Calu3 (cell line): Measurements from ENCODE around the gene GEMIN2. TPM values are rescaled to one million over a fixed set of nuclear protein-coding genes. Genes with fewer than 3 reads are reported as not detected.
A peak's percentile ranks its signal among the peaks of the same experiment; 100 is the strongest.

Source experiments
- BruUV-seq: library from RNA; stranded (reverse); fragments of 400-500 nt; replicated peaks from 2 replicates; lab custom pipeline; 2021; lab: Mats Ljungman, UMichigan
- CTCF ChIA-PET: fragments of 300-600 bp; sonication (Branson Sonifier 250); formaldehyde crosslinking; loops from one replicate; lab custom pipeline; 2022; ENCODE audit warnings: antibody characterized with exemption; lab: Charles Lee
- DNase-seq: peaks from one replicate; pipeline ENCODE4 v3.0.0; 2022
- H3K27ac Mint-ChIP-seq: one replicate; pipeline ENCODE4 v1.8.0; 2022; ENCODE audit warnings: mixed read lengths; ENCODE audit not compliant: unreplicated experiment
- H3K27me3 Mint-ChIP-seq: one replicate; pipeline ENCODE4 v1.8.0; 2022; ENCODE audit warnings: mixed read lengths; ENCODE audit not compliant: unreplicated experiment
- H3K36me3 Mint-ChIP-seq: one replicate; pipeline ENCODE4 v1.8.0; 2022; ENCODE audit warnings: mild to moderate bottlenecking, moderate library complexity, mixed read lengths; ENCODE audit not compliant: insufficient read depth, unreplicated experiment
- H3K4me1 Mint-ChIP-seq: one replicate; pipeline ENCODE4 v1.8.0; 2022; ENCODE audit warnings: mild to moderate bottlenecking, low read depth, mixed read lengths; ENCODE audit not compliant: unreplicated experiment
- H3K4me3 Mint-ChIP-seq: one replicate; pipeline ENCODE4 v1.8.0; 2022; ENCODE audit warnings: mild to moderate bottlenecking, low read depth, moderate library complexity, mixed read lengths; ENCODE audit not compliant: unreplicated experiment
- H3K9me3 Mint-ChIP-seq: one replicate; pipeline ENCODE4 v1.8.0; 2022; ENCODE audit warnings: low read depth, mixed read lengths; ENCODE audit not compliant: unreplicated experiment
- intact Hi-C: fragments of 100-400 bp; cut with micrococcal nuclease; formaldehyde crosslinking; loops from one replicate; pipeline ENCODE4 v1.10.0; 2022; ENCODE audit not compliant: unreplicated experiment
- total RNA-seq: library from RNA; stranded (reverse); gene quantifications from 2 replicates; pipeline ENCODE4 v1.2.3, GENCODE V29; 2022
- TF ChIP-seq, protein P1 (sequence below): fragments of 200-600 bp; IDR thresholded peaks from one replicate; pipeline ENCODE4 v1.8.0; 2022; ENCODE audit warnings: antibody characterized with exemption; ENCODE audit not compliant: unreplicated experiment

GEMIN2 gene
- total RNA-seq, 1 experiment from 2014 or later, result 20.1 TPM

- H3K4me1 Mint-ChIP-seq, result peaks cover 18% of the 10 kb centered on the region
- BruUV-seq, result no TSS peak
- intact Hi-C loops, result loop anchor here (2.0 to 5.0 kb wide), 3 partner anchors 92 to 257 kb away; partner anchors contain the start of gene FBXO33
- peaks cover 72% of the 10 kb centered on the region for H3K36me3 Mint-ChIP-seq
- CTCF ChIA-PET, result no interaction called here
- peak within 1 kb of the TSS; percentile 95 for H3K4me3 Mint-ChIP-seq
- no peaks in the 10 kb centered on the region for H3K9me3 Mint-ChIP-seq
- peak; percentile 95 for DNase-seq
- no peaks in the 10 kb centered on the region for H3K27me3 Mint-ChIP-seq
- TF ChIP-seq, protein P1, sequence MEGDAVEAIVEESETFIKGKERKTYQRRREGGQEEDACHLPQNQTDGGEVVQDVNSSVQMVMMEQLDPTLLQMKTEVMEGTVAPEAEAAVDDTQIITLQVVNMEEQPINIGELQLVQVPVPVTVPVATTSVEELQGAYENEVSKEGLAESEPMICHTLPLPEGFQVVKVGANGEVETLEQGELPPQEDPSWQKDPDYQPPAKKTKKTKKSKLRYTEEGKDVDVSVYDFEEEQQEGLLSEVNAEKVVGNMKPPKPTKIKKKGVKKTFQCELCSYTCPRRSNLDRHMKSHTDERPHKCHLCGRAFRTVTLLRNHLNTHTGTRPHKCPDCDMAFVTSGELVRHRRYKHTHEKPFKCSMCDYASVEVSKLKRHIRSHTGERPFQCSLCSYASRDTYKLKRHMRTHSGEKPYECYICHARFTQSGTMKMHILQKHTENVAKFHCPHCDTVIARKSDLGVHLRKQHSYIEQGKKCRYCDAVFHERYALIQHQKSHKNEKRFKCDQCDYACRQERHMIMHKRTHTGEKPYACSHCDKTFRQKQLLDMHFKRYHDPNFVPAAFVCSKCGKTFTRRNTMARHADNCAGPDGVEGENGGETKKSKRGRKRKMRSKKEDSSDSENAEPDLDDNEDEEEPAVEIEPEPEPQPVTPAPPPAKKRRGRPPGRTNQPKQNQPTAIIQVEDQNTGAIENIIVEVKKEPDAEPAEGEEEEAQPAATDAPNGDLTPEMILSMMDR, result no peak
- H3K27ac Mint-ChIP-seq, result peak within 1 kb of the TSS; percentile 98
These were observed 60.7 kb downstream of the GEMIN2 start, which contains the start of gene PNN for GRCh38 chr14:39174560-39175444. Gene PNN, plus strand, starts transcription at chr14:39175254. Its CDS starts 26 bp downstream, at chr14:39175280.

- Mint-ChIP-seq H3K4me1 (peaks cover 18% of the 10 kb centered on the region), H3K27ac (peak overlapping the region; percentile 98), H3K27me3 (no peaks in the 10 kb centered on the region), H3K36me3 (peaks cover 65% of the 10 kb centered on the region), H3K4me3 (peak overlapping the region; percentile 95), H3K9me3 (no peaks in the 10 kb centered on the region)
- intact Hi-C loops, result loop anchor here (2.0 kb wide), 1 partner anchor 91 kb away; no protein-coding TSS in a partner anchor
- TF ChIP-seq, protein P1, result no peak
- TSS peak; percentile 64 for BruUV-seq
- peak; percentile 44 for DNase-seq
- CTCF ChIA-PET, result no interaction called here
These were observed 61.5 kb downstream of the GEMIN2 start for GRCh38 chr14:39175445-39176262.

- BruUV-seq, result no TSS peak
- intact Hi-C loops, result no loop called here
- CTCF ChIA-PET, result no interaction called here
These were observed 62.4 kb downstream of the GEMIN2 start for GRCh38 chr14:39176263-39177167.

More at GRCh38 chr14:39176263-39177167, 62.4 kb downstream of the GEMIN2 start:
- Mint-ChIP-seq H3K27ac (peak overlapping the region; percentile 98), H3K4me3 (peak overlapping the region; percentile 95), H3K9me3 (no peaks in the 10 kb centered on the region), H3K36me3 (peaks cover 64% of the 10 kb centered on the region), H3K4me1 (peaks cover 18% of the 10 kb centered on the region), H3K27me3 (no peaks in the 10 kb centered on the region)
- no peak for DNase-seq
- TF ChIP-seq, protein P1, result no peak
